Upper lobe of right lung (tissue), 1 donor: Measurements from ENCODE around the gene SEC31B. TPM values are rescaled to one million over a fixed set of nuclear protein-coding genes. Genes with fewer than 3 reads are reported as not detected.
A peak's percentile ranks its signal among the peaks of the same experiment; 100 is the strongest.

Source experiments
- ATAC-seq: fragments of 200-7000 bp; cut with Tn5 transposase; one replicate; pipeline ENCODE4 v1.9.1; 2020; ENCODE audit warnings: mild to moderate bottlenecking, moderate library complexity
- DNase-seq: peaks from one replicate; pipeline ENCODE4 v3.0.0-alpha.2; 2020
- H3K27ac ChIP-seq: fragments of 200-600 bp; one replicate; pipeline ENCODE4 v1.8.0; 2022
- H3K27me3 ChIP-seq: fragments of 200-600 bp; one replicate; pipeline ENCODE4 v1.8.0; 2022; ENCODE audit warnings: mild to moderate bottlenecking
- H3K36me3 ChIP-seq: fragments of 200-600 bp; one replicate; pipeline ENCODE4 v1.8.0; 2022
- H3K4me1 ChIP-seq: fragments of 200-600 bp; one replicate; pipeline ENCODE4 v1.8.0; 2022
- H3K4me3 ChIP-seq: fragments of 200-600 bp; one replicate; pipeline ENCODE4 v1.8.0; 2022; ENCODE audit warnings: mild to moderate bottlenecking
- H3K9me3 ChIP-seq: fragments of 200-600 bp; one replicate; pipeline ENCODE4 v1.8.0; 2022
- intact Hi-C: fragments of 100-400 bp; cut with DNase I; formaldehyde crosslinking; loops from one replicate; pipeline ENCODE4 v1.11.0; 2022
- total RNA-seq: library from RNA; stranded (reverse); fragmentation: NEBNext Ultra II Directional; extraction: Animal tissue kit (Norgen Biotek cat#: 25700); gene quantifications from one replicate; pipeline ENCODE4 v1.2.1, GENCODE V29; 2021
- TF ChIP-seq, protein P1 (sequence below): fragments of 200-600 bp; IDR thresholded peaks from one replicate; pipeline ENCODE4 v1.8.0; 2022; ENCODE audit warnings: antibody characterized with exemption
- donor health status: DM: no; HTN: yes; CAD: no; lungs with severe emphysema.

SEC31B gene
- total RNA-seq, 1 donor from 2014 or later = 18.2 TPM

DNA sequence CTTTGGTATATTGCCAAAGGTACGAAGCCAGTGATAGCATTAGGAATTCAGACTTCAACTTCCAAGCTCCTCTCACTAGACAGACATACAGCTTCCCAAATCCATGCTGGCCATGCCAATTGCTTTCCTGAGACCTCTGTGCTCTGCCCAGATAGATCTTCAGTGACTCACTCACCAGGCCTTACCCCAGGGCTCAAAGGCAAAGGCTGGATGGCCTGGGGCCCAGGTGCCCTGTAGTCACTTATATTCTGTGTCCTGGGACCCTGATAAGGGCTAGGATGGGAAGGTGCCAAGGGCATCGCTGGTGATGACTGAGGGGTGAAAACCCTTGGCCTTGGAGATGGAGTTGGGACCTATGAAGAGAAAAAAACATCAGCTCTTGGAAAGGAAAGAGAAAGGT is 29.1 kb downstream of the SEC31B start:
- Histone ChIP-seq H3K36me3 (peaks cover 40% of the 10 kb centered on the region), H3K27ac (no peak overlapping the region), H3K9me3 (no peaks in the 10 kb centered on the region), H3K4me1 (no peaks in the 10 kb centered on the region), H3K4me3 (no peak overlapping the region), H3K27me3 (no peaks in the 10 kb centered on the region)
- intact Hi-C loops = no loop called here
- DNase-seq (no peak), ATAC-seq (no peak)
- TF ChIP-seq, protein P1, sequence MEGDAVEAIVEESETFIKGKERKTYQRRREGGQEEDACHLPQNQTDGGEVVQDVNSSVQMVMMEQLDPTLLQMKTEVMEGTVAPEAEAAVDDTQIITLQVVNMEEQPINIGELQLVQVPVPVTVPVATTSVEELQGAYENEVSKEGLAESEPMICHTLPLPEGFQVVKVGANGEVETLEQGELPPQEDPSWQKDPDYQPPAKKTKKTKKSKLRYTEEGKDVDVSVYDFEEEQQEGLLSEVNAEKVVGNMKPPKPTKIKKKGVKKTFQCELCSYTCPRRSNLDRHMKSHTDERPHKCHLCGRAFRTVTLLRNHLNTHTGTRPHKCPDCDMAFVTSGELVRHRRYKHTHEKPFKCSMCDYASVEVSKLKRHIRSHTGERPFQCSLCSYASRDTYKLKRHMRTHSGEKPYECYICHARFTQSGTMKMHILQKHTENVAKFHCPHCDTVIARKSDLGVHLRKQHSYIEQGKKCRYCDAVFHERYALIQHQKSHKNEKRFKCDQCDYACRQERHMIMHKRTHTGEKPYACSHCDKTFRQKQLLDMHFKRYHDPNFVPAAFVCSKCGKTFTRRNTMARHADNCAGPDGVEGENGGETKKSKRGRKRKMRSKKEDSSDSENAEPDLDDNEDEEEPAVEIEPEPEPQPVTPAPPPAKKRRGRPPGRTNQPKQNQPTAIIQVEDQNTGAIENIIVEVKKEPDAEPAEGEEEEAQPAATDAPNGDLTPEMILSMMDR = no peak

GRCh38 chr10:100489396-100489795 is 30.3 kb downstream of the SEC31B start:
- intact Hi-C loops = no loop called here
- H3K4me1 ChIP-seq = no peaks in the 10 kb centered on the region
- no peak overlapping the region for H3K27ac ChIP-seq
- ATAC-seq (peak; percentile 76), DNase-seq (no peak)
- no peaks in the 10 kb centered on the region for H3K9me3 ChIP-seq
- TF ChIP-seq, protein P1 = no peak
- no peaks in the 10 kb centered on the region for H3K27me3 ChIP-seq
- no peak overlapping the region for H3K4me3 ChIP-seq
- peaks cover 29% of the 10 kb centered on the region for H3K36me3 ChIP-seq

DNA sequence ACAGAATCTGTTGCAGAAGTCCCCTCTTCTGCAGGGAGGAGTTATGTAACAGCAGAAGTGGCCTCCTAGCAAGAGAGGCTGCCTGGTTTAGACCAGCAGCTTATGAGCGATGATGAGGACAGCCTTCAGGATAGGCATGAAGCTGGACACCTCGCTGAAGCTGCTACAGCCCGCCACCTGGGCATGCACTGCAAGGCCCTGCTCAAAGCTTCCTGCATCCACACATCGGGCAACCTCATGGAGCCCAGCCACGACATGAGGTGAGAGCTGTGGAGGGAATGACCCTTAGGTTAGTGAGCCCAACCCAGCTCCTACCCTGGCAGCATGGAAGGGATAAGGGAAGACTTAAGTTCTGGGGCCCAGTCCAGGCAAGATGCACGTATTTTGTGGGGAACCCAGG is 32.1 kb downstream of the SEC31B start:
- no peaks in the 10 kb centered on the region for H3K9me3 ChIP-seq
- TF ChIP-seq, protein P1 = no peak
- H3K4me1 ChIP-seq = no peaks in the 10 kb centered on the region
- H3K27me3 ChIP-seq = peaks cover 3% of the 10 kb centered on the region
- intact Hi-C loops = no loop called here
- no peak overlapping the region for H3K4me3 ChIP-seq
- H3K36me3 ChIP-seq = peaks cover 29% of the 10 kb centered on the region
- DNase-seq (no peak), ATAC-seq (no peak)
- no peak overlapping the region for H3K27ac ChIP-seq

DNA sequence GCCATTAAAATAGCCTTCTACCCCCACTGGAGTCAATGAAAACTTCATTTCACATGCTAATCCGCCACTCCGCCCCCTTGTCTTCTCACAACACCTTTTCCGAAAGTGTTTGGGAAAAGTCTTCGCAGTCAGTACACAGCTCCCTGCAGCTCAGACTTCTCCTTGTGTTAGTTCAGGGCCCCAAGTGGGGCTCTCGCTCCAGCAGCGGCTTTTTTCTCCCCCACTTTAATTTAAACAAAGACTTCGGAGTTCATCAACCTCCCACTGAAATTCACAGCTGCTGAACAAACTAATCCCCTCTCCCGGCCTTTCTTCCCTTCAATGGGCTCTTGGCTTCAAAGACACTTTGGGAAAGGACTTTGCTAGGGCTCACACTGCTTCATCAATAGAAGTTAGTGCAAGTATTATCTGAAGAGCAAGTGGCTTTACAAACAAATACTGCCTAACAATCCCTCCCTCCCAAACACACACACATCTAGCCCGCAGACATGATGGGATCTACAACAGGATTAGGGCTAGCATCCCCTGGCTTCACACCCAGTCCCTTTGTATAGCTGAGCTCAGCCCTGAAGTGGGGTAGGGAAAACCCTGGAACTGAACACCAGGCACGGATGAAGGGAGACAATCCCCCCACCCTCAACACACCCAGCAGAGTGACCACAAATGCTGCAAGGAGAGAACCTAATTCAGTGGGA is 33.7 kb downstream of the SEC31B start:
- intact Hi-C loops = no loop called here
- H3K27ac ChIP-seq = no peak overlapping the region
- no peaks in the 10 kb centered on the region for H3K9me3 ChIP-seq
- H3K36me3 ChIP-seq = peaks cover 29% of the 10 kb centered on the region
- no peak for DNase-seq
- no peak for ATAC-seq
- peaks cover 4% of the 10 kb centered on the region for H3K27me3 ChIP-seq
- no peak overlapping the region for H3K4me3 ChIP-seq
- TF ChIP-seq, protein P1 = no peak
- H3K4me1 ChIP-seq = peaks cover 9% of the 10 kb centered on the region

- intact Hi-C loops = no loop called here
- Histone ChIP-seq H3K27ac (no peak overlapping the region), H3K4me3 (no peak overlapping the region), H3K4me1 (peaks cover 9% of the 10 kb centered on the region), H3K36me3 (peaks cover 26% of the 10 kb centered on the region), H3K27me3 (peaks cover 9% of the 10 kb centered on the region), H3K9me3 (no peaks in the 10 kb centered on the region)
- TF ChIP-seq, protein P1 = no peak
- ATAC-seq (no peak), DNase-seq (no peak)
Measured at GRCh38 chr10:100485366-100485765, 34.3 kb downstream of the SEC31B start.
